Tibial nerve (tissue), 4 donors: Measurements from ENCODE around the gene ART4.

ENCODE experiments used
- CTCF ChIP-seq, 5 experiments: fragments of 200-600 bp in 3 of 5; fragments of 450-650 bp in 2 of 5; sonication (generic) in 3 of 5; IDR thresholded peaks; one replicate each; pipeline ENCODE4 v1.5.1; 2016 to 2019; ENCODE audit warnings: antibody characterized with exemption in 5 of 5, mild to moderate bottlenecking in 3 of 5, moderate library complexity in 2 of 5
- EP300 ChIP-seq, 2 donors: sonication (generic); formaldehyde crosslinking; IDR thresholded peaks; one replicate each; pipeline ENCODE4 v1.6.1; 2017; ENCODE audit warnings: antibody characterized with exemption in 2 of 2, mild to moderate bottlenecking in 1 of 2
- POLR2A ChIP-seq, 2 donors: fragments of 450-650 bp; IDR thresholded peaks; one replicate each; pipeline ENCODE4 v1.6.1; 2017; ENCODE audit warnings: antibody characterized with exemption in 2 of 2, mild to moderate bottlenecking in 2 of 2, moderate library complexity in 2 of 2

- TF ChIP-seq CTCF (IDR thresholded peaks at IDR 0.05) = no peak
- no peak for TF ChIP-seq POLR2A (IDR thresholded peaks at IDR 0.05)
- no peak for TF ChIP-seq EP300 (IDR thresholded peaks at IDR 0.05)
These were observed 62.5 kb downstream of the ART4 start for GRCh38 chr12:14780859-14781258.
